ENCODE results near the gene PSTPIP1. TPM values are rescaled to one million over a fixed set of nuclear protein-coding genes. Genes with fewer than 3 reads are reported as not detected.
A peak's percentile ranks its signal among the peaks of the same experiment; 100 is the strongest.

Gene PSTPIP1
- total and polyA plus RNA-seq, 4 experiments from 2014 or later = 62.4 to 233 (median 144) TPM

GRCh38 chr15:77027697-77028450 lies 32.9 kb downstream of the PSTPIP1 start:
- Histone ChIP-seq H3K4me3 (ENCODE audit: low read length in 2 of 2) (no peak overlapping the region), H3K27me3 (ENCODE audit: insufficient read depth, low read length) (no peaks in the 10 kb centered on the region), H3K36me3 (ENCODE audit: insufficient read depth, low read length) (peaks cover 67% of the 10 kb centered on the region), H3K27ac (ENCODE audit: low read depth, low read length) (no peak overlapping the region), H3K4me1 (ENCODE audit: insufficient read depth, low read length) (peaks cover 14% of the 10 kb centered on the region), H3K9me3 (ENCODE audit: control insufficient read depth in 1 of 2, low read length in 2 of 2) (no peaks in the 10 kb centered on the region)
- no peak for DNase-seq
- H3K4me1 Mint-ChIP-seq = peaks cover 8 to 19% (median 13%) of the 10 kb centered on the region in 4 donors
- no peak overlapping the region for H3K4me3 Mint-ChIP-seq
- peaks cover 9 to 44% of the 10 kb centered on the region in 2 donors for H3K36me3 Mint-ChIP-seq
- intact Hi-C loops (cut with micrococcal nuclease) = no loop called here
- peak overlapping the region in 1 of 7 donors; percentile 85 for H3K27ac Mint-ChIP-seq
- peaks cover 0 to 2% (median 0%) of the 10 kb centered on the region in 8 donors for H3K9me3 Mint-ChIP-seq
- CTCF ChIA-PET (ENCODE audit: partially characterized antibody) = interaction anchor here (0.9 kb wide), 1 partner anchor 20 kb away, joined by 3 read pairs; no protein-coding TSS in a partner anchor
- H3K27me3 Mint-ChIP-seq = no peaks in the 10 kb centered on the region
- POLR2A ChIA-PET (ENCODE audit: partially characterized antibody) = no interaction called here

GRCh38 chr15:77028451-77029165 lies 33.7 kb downstream of the PSTPIP1 start:
- Mint-ChIP-seq H3K4me3 (no peak overlapping the region), H3K4me1 (peaks cover 2 to 11% (median 6%) of the 10 kb centered on the region in 4 donors), H3K27me3 (no peaks in the 10 kb centered on the region), H3K27ac (peak overlapping the region in 5 of 7 donors; percentile 38 to 85 (median 51)), H3K36me3 (peaks cover 6 to 37% of the 10 kb centered on the region in 2 donors), H3K9me3 (peaks cover 0 to 2% (median 0%) of the 10 kb centered on the region in 8 donors)
- no peak for DNase-seq
- H3K27ac ChIP-seq (ENCODE audit: low read depth, low read length) = no peak overlapping the region
- CTCF ChIA-PET (ENCODE audit: partially characterized antibody) = interaction anchor here (1.3 kb wide), 1 partner anchor 468 kb away, joined by 4 read pairs; no protein-coding TSS in a partner anchor
- no peak overlapping the region for H3K4me3 ChIP-seq (ENCODE audit: low read length in 2 of 2)
- POLR2A ChIA-PET (ENCODE audit: partially characterized antibody) = no interaction called here
- intact Hi-C loops (cut with micrococcal nuclease) = no loop called here
- no peaks in the 10 kb centered on the region for H3K9me3 ChIP-seq (ENCODE audit: control insufficient read depth in 1 of 2, low read length in 2 of 2)
- H3K36me3 ChIP-seq (ENCODE audit: insufficient read depth, low read length) = peaks cover 60% of the 10 kb centered on the region
- H3K27me3 ChIP-seq (ENCODE audit: insufficient read depth, low read length) = no peaks in the 10 kb centered on the region
- H3K4me1 ChIP-seq (ENCODE audit: insufficient read depth, low read length) = peaks cover 7% of the 10 kb centered on the region

GRCh38 chr15:77029166-77030047 lies 34.5 kb downstream of the PSTPIP1 start:
- no peak overlapping the region for H3K4me3 ChIP-seq (ENCODE audit: low read length in 2 of 2)
- POLR2A ChIA-PET (ENCODE audit: partially characterized antibody) = interaction anchor here (2.0 kb wide), 1 partner anchor 16 kb away, joined by 8 read pairs; no protein-coding TSS in a partner anchor
- peaks cover 4 to 38% of the 10 kb centered on the region in 2 donors for H3K36me3 Mint-ChIP-seq

GRCh38 chr15:77030048-77030927 lies 35.4 kb downstream of the PSTPIP1 start:
- no peaks in the 10 kb centered on the region for H3K27me3 ChIP-seq (ENCODE audit: insufficient read depth, low read length)
- no peaks in the 10 kb centered on the region for H3K9me3 ChIP-seq (ENCODE audit: control insufficient read depth in 1 of 2, low read length in 2 of 2)
- intact Hi-C loops (cut with micrococcal nuclease) = no loop called here
- no peak for DNase-seq
- H3K4me1 ChIP-seq (ENCODE audit: insufficient read depth, low read length) = no peaks in the 10 kb centered on the region
- peaks cover 0 to 4% (median 0%) of the 10 kb centered on the region in 4 donors for H3K4me1 Mint-ChIP-seq
- no peaks in the 10 kb centered on the region for H3K27me3 Mint-ChIP-seq
- peaks cover 0 to 2% (median 0%) of the 10 kb centered on the region in 8 donors for H3K9me3 Mint-ChIP-seq
- no peak overlapping the region for H3K4me3 ChIP-seq (ENCODE audit: low read length in 2 of 2)
- H3K4me3 Mint-ChIP-seq = no peak overlapping the region
- H3K36me3 Mint-ChIP-seq = peaks cover 4 to 44% of the 10 kb centered on the region in 2 donors
- ChIA-PET CTCF (ENCODE audit: partially characterized antibody) (interaction anchor here (1.0 to 2.3 kb wide), 4 partner anchors 35 to 467 kb away, joined by 3 to 17 read pairs (median 4); partner anchors contain the start of gene PSTPIP1), POLR2A (ENCODE audit: partially characterized antibody) (interaction anchor here (2.0 kb wide), 1 partner anchor 17 kb away, joined by 8 read pairs; no protein-coding TSS in a partner anchor)
- peak overlapping the region in 3 of 7 donors; percentile 32 to 52 (median 35) for H3K27ac Mint-ChIP-seq
- peaks cover 59% of the 10 kb centered on the region for H3K36me3 ChIP-seq (ENCODE audit: insufficient read depth, low read length)
- no peak overlapping the region for H3K27ac ChIP-seq (ENCODE audit: low read depth, low read length)

More at GRCh38 chr15:77029166-77030047, 34.5 kb downstream of the PSTPIP1 start:
- H3K27ac ChIP-seq (ENCODE audit: low read depth, low read length) = no peak overlapping the region
- Mint-ChIP-seq H3K9me3 (peaks cover 0 to 2% (median 0%) of the 10 kb centered on the region in 8 donors), H3K4me3 (no peak overlapping the region), H3K4me1 (peaks cover 0 to 4% (median under 1%) of the 10 kb centered on the region in 4 donors), H3K27me3 (no peaks in the 10 kb centered on the region), H3K27ac (peak overlapping the region in 3 of 7 donors; percentile 38 to 85 (median 70))
- H3K9me3 ChIP-seq (ENCODE audit: control insufficient read depth in 1 of 2, low read length in 2 of 2) = no peaks in the 10 kb centered on the region
- DNase-seq = peak in 1 of 5 donors; percentile 35
- no peaks in the 10 kb centered on the region for H3K4me1 ChIP-seq (ENCODE audit: insufficient read depth, low read length)
- CTCF ChIA-PET (ENCODE audit: partially characterized antibody) = interaction anchor here (1.0 to 1.3 kb wide), 2 partner anchors 34 to 468 kb away, joined by 3 to 4 read pairs; partner anchors contain the start of gene PSTPIP1
- H3K36me3 ChIP-seq (ENCODE audit: insufficient read depth, low read length) = peaks cover 57% of the 10 kb centered on the region
- H3K27me3 ChIP-seq (ENCODE audit: insufficient read depth, low read length) = no peaks in the 10 kb centered on the region
- intact Hi-C loops (cut with micrococcal nuclease) = no loop called here

- H3K9me3 Mint-ChIP-seq = peaks cover 0 to 2% (median 0%) of the 10 kb centered on the region in 8 donors
- peak overlapping the region in 3 of 7 donors; percentile 4 to 27 (median 19) for H3K27ac Mint-ChIP-seq
- ChIA-PET POLR2A (ENCODE audit: partially characterized antibody) (interaction anchor here (1.2 to 2.0 kb wide), 3 partner anchors 14 to 18 kb away, joined by 3 to 8 read pairs (median 3); no protein-coding TSS in a partner anchor), CTCF (ENCODE audit: partially characterized antibody) (interaction anchor here (1.0 to 2.3 kb wide), 3 partner anchors 25 to 89 kb away, joined by 3 to 17 read pairs (median 3); no protein-coding TSS in a partner anchor)
- no peak for DNase-seq
- no peak overlapping the region for H3K27ac ChIP-seq (ENCODE audit: low read depth, low read length)
- peaks cover 6 to 48% of the 10 kb centered on the region in 2 donors for H3K36me3 Mint-ChIP-seq
- no peaks in the 10 kb centered on the region for H3K27me3 ChIP-seq (ENCODE audit: insufficient read depth, low read length)
- no peaks in the 10 kb centered on the region for H3K4me1 ChIP-seq (ENCODE audit: insufficient read depth, low read length)
- intact Hi-C loops (cut with micrococcal nuclease) = no loop called here
- no peaks in the 10 kb centered on the region for H3K27me3 Mint-ChIP-seq
- H3K9me3 ChIP-seq (ENCODE audit: control insufficient read depth in 1 of 2, low read length in 2 of 2) = no peaks in the 10 kb centered on the region
- peaks cover 59% of the 10 kb centered on the region for H3K36me3 ChIP-seq (ENCODE audit: insufficient read depth, low read length)
- peaks cover 0 to 4% (median 0%) of the 10 kb centered on the region in 4 donors for H3K4me1 Mint-ChIP-seq
- H3K4me3 ChIP-seq (ENCODE audit: low read length in 2 of 2) = no peak overlapping the region
- H3K4me3 Mint-ChIP-seq = no peak overlapping the region
Measured at GRCh38 chr15:77030928-77031375, 36.0 kb downstream of the PSTPIP1 start.

All from CD4-positive, alpha-beta memory T cell (primary cell).